Peyer's patch (tissue), 4 donors: Measurements from ENCODE around the gene PIANP. TPM values are rescaled to one million over a fixed set of nuclear protein-coding genes. Genes with fewer than 3 reads are reported as not detected.

ENCODE experiments used
- DNase-seq, 3 donors: peaks; one replicate each; pipeline ENCODE4 v3.0.0-alpha.2; 2017 to 2019
- H3K27ac ChIP-seq, 4 donors: fragments of 200-600 bp; sonication (generic); one replicate each; pipeline ENCODE4 v1.5.1; 2016 to 2019
- H3K27me3 ChIP-seq, 2 donors: fragments of 200-600 bp; sonication (generic); one replicate each; pipeline ENCODE4 v1.5.1; 2019
- H3K36me3 ChIP-seq, 3 donors: fragments of 200-600 bp; sonication (generic); one replicate each; pipeline ENCODE4 v1.5.1; 2016 to 2019
- H3K4me1 ChIP-seq, 4 donors: fragments of 200-600 bp; sonication (generic); one replicate each; pipeline ENCODE4 v1.5.1; 2016 to 2019
- H3K4me3 ChIP-seq, 4 donors: fragments of 200-600 bp; sonication (generic); 1 replicate in 3 of 4; 2 replicates in 1 of 4; pipeline ENCODE4 v1.5.1; 2016 to 2019; ENCODE audit warnings: mild to moderate bottlenecking in 1 of 4
- H3K9me3 ChIP-seq, 4 donors: fragments of 200-600 bp; sonication (generic); one replicate each; pipeline ENCODE4 v1.5.1; 2016 to 2019; ENCODE audit warnings: mild to moderate bottlenecking in 1 of 4
- POLR2A ChIP-seq, 2 donors: fragments of 450-650 bp; IDR thresholded peaks; one replicate each; pipeline ENCODE4 v1.5.1; 2017; ENCODE audit warnings: antibody characterized with exemption in 2 of 2, mild to moderate bottlenecking in 2 of 2, moderate library complexity in 2 of 2
- total RNA-seq, 4 donors: library from RNA; depleted of rRNA; stranded (reverse); fragments of >200 nt; gene quantifications; one replicate each; pipeline ENCODE4 v1.1.0, GENCODE V29; 2016
- TF ChIP-seq, protein P1 (sequence below), 6 experiments: fragments of 450-650 bp in 4 of 6; fragments of 200-600 bp in 2 of 6; sonication (generic) in 1 of 6; IDR thresholded peaks; one replicate each; pipeline ENCODE4 v1.5.1; 2017 to 2019; ENCODE audit warnings: antibody characterized with exemption in 6 of 6, mild to moderate bottlenecking in 3 of 6, moderate library complexity in 1 of 6

The PIANP gene
- total RNA-seq, 4 donors from 2014 or later, result not detected

DNA sequence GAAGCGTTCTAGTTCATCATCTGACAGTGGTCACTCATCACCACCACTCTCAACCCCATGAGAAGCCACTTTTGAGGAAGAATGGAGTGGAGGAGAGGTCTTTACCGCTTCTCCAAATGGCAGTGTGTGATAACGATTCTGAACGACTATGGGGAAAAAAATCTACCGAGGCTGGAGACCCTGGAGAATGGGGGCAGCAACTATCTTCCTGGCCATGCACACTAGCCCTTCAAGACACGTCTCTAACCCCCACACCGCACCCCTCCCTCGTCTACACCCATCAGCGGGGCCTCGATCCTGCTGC lies 38.1 kb downstream of the PIANP start:
- Histone ChIP-seq H3K36me3 (peaks cover 0 to 18% (median 0%) of the 10 kb centered on the region in 3 donors), H3K27ac (peak overlapping the region; percentile 69 to 83 (median 73)), H3K4me1 (peaks cover 0 to 10% (median 4%) of the 10 kb centered on the region in 4 donors), H3K27me3 (no peaks in the 10 kb centered on the region), H3K4me3 (peak overlapping the region; percentile 71 to 95 (median 72)), H3K9me3 (no peaks in the 10 kb centered on the region)
- DNase-seq, result no peak
- TF ChIP-seq POLR2A (IDR thresholded peaks at IDR 0.05), result no peak
- TF ChIP-seq, protein P1, sequence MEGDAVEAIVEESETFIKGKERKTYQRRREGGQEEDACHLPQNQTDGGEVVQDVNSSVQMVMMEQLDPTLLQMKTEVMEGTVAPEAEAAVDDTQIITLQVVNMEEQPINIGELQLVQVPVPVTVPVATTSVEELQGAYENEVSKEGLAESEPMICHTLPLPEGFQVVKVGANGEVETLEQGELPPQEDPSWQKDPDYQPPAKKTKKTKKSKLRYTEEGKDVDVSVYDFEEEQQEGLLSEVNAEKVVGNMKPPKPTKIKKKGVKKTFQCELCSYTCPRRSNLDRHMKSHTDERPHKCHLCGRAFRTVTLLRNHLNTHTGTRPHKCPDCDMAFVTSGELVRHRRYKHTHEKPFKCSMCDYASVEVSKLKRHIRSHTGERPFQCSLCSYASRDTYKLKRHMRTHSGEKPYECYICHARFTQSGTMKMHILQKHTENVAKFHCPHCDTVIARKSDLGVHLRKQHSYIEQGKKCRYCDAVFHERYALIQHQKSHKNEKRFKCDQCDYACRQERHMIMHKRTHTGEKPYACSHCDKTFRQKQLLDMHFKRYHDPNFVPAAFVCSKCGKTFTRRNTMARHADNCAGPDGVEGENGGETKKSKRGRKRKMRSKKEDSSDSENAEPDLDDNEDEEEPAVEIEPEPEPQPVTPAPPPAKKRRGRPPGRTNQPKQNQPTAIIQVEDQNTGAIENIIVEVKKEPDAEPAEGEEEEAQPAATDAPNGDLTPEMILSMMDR (IDR thresholded peaks at IDR 0.05), result no peak

DNA sequence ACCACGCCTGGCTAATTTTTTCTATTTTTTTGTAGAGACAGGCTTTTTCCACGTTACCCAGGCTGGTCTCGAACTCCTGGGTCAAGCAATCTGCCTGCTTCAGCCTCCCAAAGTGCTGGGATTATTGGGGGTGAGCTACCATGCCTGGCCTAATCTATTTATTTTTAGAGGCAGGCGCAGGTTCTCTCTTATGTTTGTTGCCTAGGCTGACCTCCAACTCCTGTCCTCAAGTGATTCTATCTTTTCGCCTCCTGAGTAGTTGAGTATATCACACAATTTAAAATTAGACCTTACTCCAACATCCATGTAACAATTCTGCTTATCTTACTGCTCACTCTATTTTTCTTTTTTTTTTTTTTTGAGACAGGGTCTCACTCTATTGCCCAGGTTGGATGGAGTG lies 46.6 kb downstream of the PIANP start:
- Histone ChIP-seq H3K36me3 (peaks cover 0 to 83% (median 0%) of the 10 kb centered on the region in 3 donors), H3K27ac (no peak overlapping the region), H3K27me3 (no peaks in the 10 kb centered on the region), H3K4me1 (no peaks in the 10 kb centered on the region), H3K9me3 (no peaks in the 10 kb centered on the region), H3K4me3 (no peak overlapping the region)
- no peak for DNase-seq
- no peak for TF ChIP-seq POLR2A (IDR thresholded peaks at IDR 0.05)
- TF ChIP-seq, protein P1 (IDR thresholded peaks at IDR 0.05), result no peak

DNA sequence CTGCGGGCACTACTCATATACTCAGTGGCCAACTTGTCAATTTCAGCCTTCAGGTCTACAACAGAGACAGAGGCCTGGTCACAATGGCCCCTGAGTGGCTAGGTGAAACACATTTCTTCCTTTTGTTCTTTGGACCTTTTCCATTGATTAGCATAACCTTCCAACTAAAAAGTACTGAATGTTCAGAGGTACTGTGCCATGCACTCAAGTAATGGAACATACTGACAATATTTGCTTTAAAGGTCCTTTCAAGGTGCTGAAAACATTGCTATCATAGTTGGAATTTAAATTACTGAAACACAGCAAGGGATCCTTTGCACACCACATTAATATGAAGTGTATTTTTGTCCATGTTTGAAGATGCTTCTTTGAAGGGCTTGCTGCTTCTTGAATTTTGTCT lies 47.3 kb downstream of the PIANP start:
- Histone ChIP-seq H3K36me3 (peaks cover 0 to 86% (median 0%) of the 10 kb centered on the region in 3 donors), H3K9me3 (no peaks in the 10 kb centered on the region), H3K27me3 (no peaks in the 10 kb centered on the region), H3K27ac (no peak overlapping the region), H3K4me3 (no peak overlapping the region), H3K4me1 (no peaks in the 10 kb centered on the region)
- no peak for DNase-seq
- TF ChIP-seq POLR2A (IDR thresholded peaks at IDR 0.05), result no peak
- TF ChIP-seq, protein P1 (IDR thresholded peaks at IDR 0.05), result no peak

DNA sequence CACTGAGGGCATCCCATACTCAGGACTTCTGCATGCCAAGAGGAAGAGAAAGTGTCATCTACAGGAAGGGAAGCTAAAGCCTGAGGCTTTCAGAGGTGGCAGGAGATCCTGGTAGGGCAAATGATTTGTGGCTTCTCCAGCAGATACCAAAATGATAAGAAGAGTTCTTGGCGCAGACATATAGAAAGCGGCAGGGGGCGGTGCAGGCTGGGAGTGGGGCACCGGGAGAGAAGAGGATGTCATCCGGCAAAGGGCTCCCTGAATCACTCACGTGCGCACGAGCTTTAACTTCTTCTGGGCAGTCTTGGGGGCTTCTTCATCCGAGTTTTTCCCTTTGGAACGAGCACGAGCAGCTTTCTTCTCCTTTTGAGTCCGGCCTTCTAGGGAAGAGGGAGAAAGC lies 48.2 kb downstream of the PIANP start:
- Histone ChIP-seq H3K4me3 (no peak overlapping the region), H3K4me1 (peaks cover 0 to 3% (median 1%) of the 10 kb centered on the region in 4 donors), H3K27me3 (no peaks in the 10 kb centered on the region), H3K36me3 (peaks cover 0 to 82% (median 0%) of the 10 kb centered on the region in 3 donors), H3K27ac (no peak overlapping the region), H3K9me3 (no peaks in the 10 kb centered on the region)
- no peak for DNase-seq
- TF ChIP-seq, protein P1 (IDR thresholded peaks at IDR 0.05), result no peak
- no peak for TF ChIP-seq POLR2A (IDR thresholded peaks at IDR 0.05)

DNA sequence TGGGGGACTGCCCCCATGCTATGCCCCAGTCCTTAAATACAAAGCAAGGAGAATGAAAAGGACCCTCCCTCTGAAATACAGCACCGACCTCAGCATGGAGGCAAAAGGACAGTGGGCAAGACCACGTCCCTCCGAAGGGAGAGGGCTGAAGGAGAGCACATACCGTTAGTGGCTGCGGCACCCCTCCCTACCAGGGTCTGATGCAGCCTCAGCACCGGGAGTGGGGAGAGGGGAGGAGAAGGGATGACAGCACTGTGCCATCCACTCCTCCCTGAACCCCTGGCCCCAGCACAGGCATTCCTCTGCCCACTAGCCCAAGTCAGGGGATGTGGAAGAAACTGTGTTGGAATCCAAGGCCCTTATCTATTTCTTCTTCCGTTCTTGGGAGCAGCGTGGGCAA lies 49.8 kb downstream of the PIANP start:
- Histone ChIP-seq H3K4me3 (no peak overlapping the region), H3K27ac (no peak overlapping the region), H3K36me3 (peaks cover 0 to 69% (median 0%) of the 10 kb centered on the region in 3 donors), H3K27me3 (no peaks in the 10 kb centered on the region), H3K9me3 (no peaks in the 10 kb centered on the region), H3K4me1 (peaks cover 0 to 18% (median 5%) of the 10 kb centered on the region in 4 donors)
- TF ChIP-seq, protein P1 (IDR thresholded peaks at IDR 0.05), result no peak
- TF ChIP-seq POLR2A (IDR thresholded peaks at IDR 0.05), result no peak
- DNase-seq, result no peak

DNA sequence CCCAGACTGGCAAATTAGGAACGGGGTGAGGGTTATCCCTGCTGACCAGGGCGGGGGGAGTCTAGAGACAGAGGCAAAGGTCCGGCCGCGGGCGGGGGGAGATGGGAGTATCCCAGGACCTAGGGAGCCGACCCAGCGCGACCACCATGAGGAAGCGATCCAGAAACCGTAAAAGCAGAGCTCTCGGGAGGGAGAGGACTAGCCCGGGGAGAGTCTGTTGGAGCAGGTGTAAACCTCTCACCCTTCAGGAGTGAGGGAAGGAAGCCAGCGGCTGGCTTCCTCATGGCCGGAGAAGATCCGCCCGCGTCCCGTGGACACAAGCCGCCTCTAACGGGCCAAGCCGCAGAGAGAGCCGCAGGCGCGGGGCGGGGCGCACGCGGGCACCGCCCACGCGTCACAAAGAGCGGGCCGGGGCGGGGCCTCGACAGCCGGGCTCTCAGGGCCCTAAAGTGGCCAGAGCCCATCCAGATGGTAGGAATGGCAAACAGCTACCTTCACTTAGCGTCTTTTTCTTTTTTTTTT lies 53.5 kb downstream of the PIANP start, which contains the start of gene ACRBP:
TSS of gene ACRBP (minus strand) at position 350 of the 522 bp plus-strand sequence. CDS start at position 284, 66 bp downstream.
- H3K36me3 ChIP-seq, result peaks cover 0 to 39% (median 0%) of the 10 kb centered on the region in 3 donors
- H3K9me3 ChIP-seq, result no peaks in the 10 kb centered on the region
- no peaks in the 10 kb centered on the region for H3K27me3 ChIP-seq
- H3K27ac ChIP-seq, result peak within 1 kb of the TSS; percentile 14 to 66 (median 48)
- H3K4me1 ChIP-seq, result peaks cover 0 to 18% (median 5%) of the 10 kb centered on the region in 4 donors
- peak; percentile 60 to 86 (median 84) for DNase-seq
- peak within 1 kb of the TSS; percentile 42 to 53 (median 46) for H3K4me3 ChIP-seq
- peak; percentile 35 to 49 for TF ChIP-seq POLR2A (IDR thresholded peaks at IDR 0.05)
- TF ChIP-seq, protein P1 (IDR thresholded peaks at IDR 0.05), result no peak
